Measurements from ENCODE around the gene CLDN34.

DNA sequence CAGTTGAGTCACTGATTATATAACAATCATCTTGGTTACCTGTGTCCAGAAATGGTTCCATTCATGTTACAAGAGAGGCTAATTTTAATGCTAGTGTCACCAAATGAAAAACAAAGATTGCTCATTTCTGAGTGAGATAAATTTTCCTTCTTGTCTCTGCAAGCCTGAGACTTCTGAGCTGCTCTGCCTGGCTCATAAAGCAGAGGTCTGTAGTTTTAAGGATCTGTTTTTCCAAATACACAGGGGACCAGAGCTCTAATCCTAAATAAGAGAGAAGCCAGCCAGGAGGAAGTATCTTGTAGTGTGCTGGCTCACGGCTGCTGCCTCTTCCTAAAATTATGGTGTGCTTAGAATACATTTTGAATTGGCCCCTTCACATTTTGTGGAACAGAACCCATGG lies 42.6 kb downstream of the CLDN34 start:
- TF ChIP-seq ZNF138 (CRISPR knock-in tag; IDR thresholded peaks at IDR 0.05; ENCODE audit: low read depth) (no peak), MAFK (conservative IDR thresholded peaks at IDR 0.05 in 1 of 2, IDR thresholded peaks at IDR 0.05 in 1 of 2; ENCODE audit: low read length in 2 of 2) (no peak), ZBTB7A (CRISPR knock-in tag; IDR thresholded peaks at IDR 0.05) (no peak), MTF2 (CRISPR knock-in tag; IDR thresholded peaks at IDR 0.05; ENCODE audit: borderline replicate concordance) (no peak), ZC3H4 (CRISPR knock-in tag; IDR thresholded peaks at IDR 0.05; ENCODE audit: borderline replicate concordance) (no peak), ZFP36 (IDR thresholded peaks at IDR 0.05; ENCODE audit: borderline replicate concordance, low read depth, low read length, partially characterized antibody) (no peak), CHCHD3 (CRISPR knock-in tag; IDR thresholded peaks at IDR 0.05) (no peak), ZNF878 (CRISPR knock-in tag; IDR thresholded peaks at IDR 0.05) (no peak), FOXA1 (IDR thresholded peaks at IDR 0.05) (no peak), FOXA1 (CRISPR knock-in tag; IDR thresholded peaks at IDR 0.05) (no peak), PCBP2 (optimal IDR thresholded peaks at IDR 0.05; ENCODE audit: low read depth, low read length, poor library complexity, severe bottlenecking) (no peak), NBN (conservative IDR thresholded peaks at IDR 0.05) (no peak), TBP (CRISPR knock-in tag; IDR thresholded peaks at IDR 0.05) (no peak), ZNF644 (CRISPR knock-in tag; IDR thresholded peaks at IDR 0.05; ENCODE audit: low read depth) (no peak), SOX6 (IDR thresholded peaks at IDR 0.05) (no peak), SOX6 (CRISPR knock-in tag; IDR thresholded peaks at IDR 0.05) (no peak)
